Gastrocnemius medialis (tissue), 4 donors: ENCODE data around the gene GRXCR2. TPM values are rescaled to one million over a fixed set of nuclear protein-coding genes. Genes with fewer than 3 reads are reported as not detected.

Experiments used
- ATAC-seq, 2 donors: fragments of 150-250 bp; one replicate each; pipeline ENCODE4 v1.9.1; 2016
- DNase-seq, 2 donors: peaks; one replicate each; pipeline ENCODE4 v3.0.0-alpha.2; 2019
- H3K27ac ChIP-seq, 4 donors: fragments of 200-600 bp; sonication (generic); 1 replicate in 1 of 4; 2 replicates in 3 of 4; pipeline ENCODE4 v1.5.1; 2016 to 2018; ENCODE audit warnings: mild to moderate bottlenecking in 2 of 4, moderate library complexity in 1 of 4
- H3K27me3 ChIP-seq, 3 donors: fragments of 200-600 bp; sonication (generic) in 2 of 3; 1 replicate in 1 of 3; 2 replicates in 2 of 3; pipeline versions ENCODE4 v1.5.1 to v1.6.0; 2016 to 2019; ENCODE audit warnings: mild to moderate bottlenecking in 1 of 3, moderate library complexity in 1 of 3
- H3K36me3 ChIP-seq, 2 donors: fragments of 200-600 bp; sonication (generic) in 1 of 2; one replicate each; pipeline ENCODE4 v1.5.1; 2017 to 2018
- H3K4me1 ChIP-seq, 2 donors: fragments of 200-600 bp; sonication (generic) in 1 of 2; one replicate each; pipeline ENCODE4 v1.5.1; 2016 to 2017; ENCODE audit warnings: mild to moderate bottlenecking in 2 of 2
- H3K4me3 ChIP-seq, 4 donors: fragments of 200-600 bp; sonication (generic) in 3 of 4; 1 replicate in 1 of 4; 2 replicates in 3 of 4; pipeline ENCODE4 v1.5.1; 2016 to 2019; ENCODE audit warnings: mild to moderate bottlenecking in 2 of 4
- H3K9me3 ChIP-seq, 3 donors: fragments of 200-600 bp; sonication (generic) in 2 of 3; 1 replicate in 1 of 3; 2 replicates in 2 of 3; pipeline ENCODE4 v1.5.1; 2016 to 2019
- POLR2A ChIP-seq, 2 donors: fragments of 450-650 bp; IDR thresholded peaks; one replicate each; pipeline ENCODE4 v1.6.1; 2017; ENCODE audit warnings: antibody characterized with exemption in 2 of 2, mild to moderate bottlenecking in 2 of 2, moderate library complexity in 2 of 2
- in situ Hi-C, 4 donors: fragments of 200-750 bp; cut with MboI; loops; one replicate each; pipeline versions ENCODE4 v1.15.0 to v1.8.0; 2017; ENCODE audit warnings: low sequenced_read_pairs in 4 of 4
- intact Hi-C: fragments of 100-400 bp; cut with DNase I; formaldehyde crosslinking; loops from one replicate; pipeline ENCODE4 v1.15.1; 2023; ENCODE audit warnings: low total_unique reads
- total RNA-seq, 4 donors: library from RNA; depleted of rRNA; stranded (reverse); fragments of >200 nt; gene quantifications; one replicate each; pipeline versions ENCODE4 v1.1.0 to v1.2.3, GENCODE V29; 2016
- TF ChIP-seq, protein P1 (sequence below), 5 experiments: fragments of 450-650 bp in 3 of 5; fragments of 200-600 bp in 2 of 5; sonication (generic) in 2 of 5; IDR thresholded peaks in 4 of 5; conservative IDR thresholded peaks in 1 of 5; 1 replicate in 4 of 5; 2 replicates in 1 of 5; pipeline ENCODE4 v1.5.1; 2016 to 2019; ENCODE audit warnings: antibody characterized with exemption in 5 of 5, mild to moderate bottlenecking in 3 of 5, moderate library complexity in 3 of 5

GRXCR2 gene
- total RNA-seq, 4 donors from 2014 or later: not detected

DNA sequence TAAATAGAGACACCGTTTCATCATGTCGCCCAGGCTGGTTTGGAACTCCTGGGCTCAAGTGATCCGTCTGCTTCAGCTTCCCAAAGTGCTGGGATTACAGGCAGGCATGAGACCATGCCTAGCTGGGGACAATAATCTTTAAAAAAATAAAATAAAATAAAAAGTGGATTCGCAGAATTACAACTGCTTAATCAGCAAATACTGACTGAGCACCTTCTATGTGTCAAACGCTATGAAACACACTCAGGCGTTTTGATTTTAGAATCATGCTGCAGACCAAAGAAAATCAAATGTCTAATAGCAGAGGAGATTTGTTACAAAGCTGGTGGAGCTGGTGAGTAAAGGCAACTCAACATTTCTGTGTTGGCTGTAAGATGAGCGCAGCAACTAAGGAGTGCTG is 40.9 kb upstream of the GRXCR2 start:
- intact Hi-C loops (no loop called here), in situ Hi-C loops (loop anchor here in 1 of 4 donors (10.0 kb wide), 1 partner anchor 141 kb away; no protein-coding TSS in a partner anchor)
- no peak for DNase-seq

DNA sequence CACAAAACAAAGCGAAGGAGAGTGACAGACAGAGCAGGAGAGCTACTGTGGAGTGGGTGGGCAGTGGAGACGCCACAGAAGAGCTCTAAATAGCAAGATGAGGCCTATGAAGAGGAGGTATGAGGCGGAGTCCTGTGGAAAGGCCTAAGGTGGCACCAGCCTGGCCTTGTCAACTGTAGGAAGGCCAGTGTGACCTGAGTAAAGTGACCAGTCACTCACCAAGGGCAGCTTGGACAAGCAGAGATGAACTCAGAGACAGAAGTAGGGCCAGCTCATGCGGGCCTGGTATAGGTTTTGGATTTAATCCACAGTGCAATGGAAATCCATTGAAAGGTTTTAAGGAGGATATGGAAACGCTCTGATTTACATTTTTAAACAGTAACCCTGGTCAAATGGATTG is 39.8 kb upstream of the GRXCR2 start:
- in situ Hi-C loops: loop anchor here in 1 of 4 donors (10.0 kb wide), 1 partner anchor 142 kb away; no protein-coding TSS in a partner anchor
- ATAC-seq: no peak
- no peak for DNase-seq
- Histone ChIP-seq H3K27ac (no peak overlapping the region), H3K36me3 (no peaks in the 10 kb centered on the region), H3K4me3 (no peak overlapping the region), H3K4me1 (no peaks in the 10 kb centered on the region), H3K9me3 (no peaks in the 10 kb centered on the region), H3K27me3 (no peaks in the 10 kb centered on the region)
- intact Hi-C loops: no loop called here
- TF ChIP-seq, protein P1, sequence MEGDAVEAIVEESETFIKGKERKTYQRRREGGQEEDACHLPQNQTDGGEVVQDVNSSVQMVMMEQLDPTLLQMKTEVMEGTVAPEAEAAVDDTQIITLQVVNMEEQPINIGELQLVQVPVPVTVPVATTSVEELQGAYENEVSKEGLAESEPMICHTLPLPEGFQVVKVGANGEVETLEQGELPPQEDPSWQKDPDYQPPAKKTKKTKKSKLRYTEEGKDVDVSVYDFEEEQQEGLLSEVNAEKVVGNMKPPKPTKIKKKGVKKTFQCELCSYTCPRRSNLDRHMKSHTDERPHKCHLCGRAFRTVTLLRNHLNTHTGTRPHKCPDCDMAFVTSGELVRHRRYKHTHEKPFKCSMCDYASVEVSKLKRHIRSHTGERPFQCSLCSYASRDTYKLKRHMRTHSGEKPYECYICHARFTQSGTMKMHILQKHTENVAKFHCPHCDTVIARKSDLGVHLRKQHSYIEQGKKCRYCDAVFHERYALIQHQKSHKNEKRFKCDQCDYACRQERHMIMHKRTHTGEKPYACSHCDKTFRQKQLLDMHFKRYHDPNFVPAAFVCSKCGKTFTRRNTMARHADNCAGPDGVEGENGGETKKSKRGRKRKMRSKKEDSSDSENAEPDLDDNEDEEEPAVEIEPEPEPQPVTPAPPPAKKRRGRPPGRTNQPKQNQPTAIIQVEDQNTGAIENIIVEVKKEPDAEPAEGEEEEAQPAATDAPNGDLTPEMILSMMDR (IDR thresholded peaks at IDR 0.05 in 4 of 5, conservative IDR thresholded peaks at IDR 0.05 in 1 of 5): no peak
- TF ChIP-seq POLR2A (IDR thresholded peaks at IDR 0.05): no peak

More for the DNA sequence above, 40.9 kb upstream of the GRXCR2 start:
- H3K27me3 ChIP-seq: no peaks in the 10 kb centered on the region
- H3K36me3 ChIP-seq: no peaks in the 10 kb centered on the region
- no peaks in the 10 kb centered on the region for H3K4me1 ChIP-seq
- ATAC-seq: no peak
- H3K27ac ChIP-seq: no peak overlapping the region
- TF ChIP-seq, protein P1 (IDR thresholded peaks at IDR 0.05 in 4 of 5, conservative IDR thresholded peaks at IDR 0.05 in 1 of 5): no peak
- TF ChIP-seq POLR2A (IDR thresholded peaks at IDR 0.05): no peak
- no peaks in the 10 kb centered on the region for H3K9me3 ChIP-seq
- no peak overlapping the region for H3K4me3 ChIP-seq

- no peak overlapping the region for H3K27ac ChIP-seq
Measured at GRCh38 chr5:145912019-145912418, 39.2 kb upstream of the GRXCR2 start.

DNA sequence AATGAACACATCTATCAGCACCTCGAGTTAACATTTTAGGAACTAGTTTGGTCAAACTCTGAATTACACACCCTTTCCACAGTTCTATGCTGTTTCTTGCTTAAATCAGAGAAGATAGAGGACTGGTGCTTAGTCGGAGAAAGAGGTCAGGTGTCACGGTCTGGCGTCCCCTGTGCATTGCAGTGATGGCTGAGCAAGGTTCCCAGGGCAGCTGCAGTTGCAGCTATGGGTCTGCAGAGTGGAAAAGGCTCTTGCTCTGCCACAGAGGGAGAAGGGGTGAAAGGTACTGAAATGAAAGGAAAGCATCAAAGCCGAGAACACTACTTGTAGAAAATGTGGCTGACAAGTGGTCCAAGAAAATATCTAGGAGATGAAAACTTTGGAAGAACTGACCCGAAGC is 38.4 kb upstream of the GRXCR2 start:
- H3K4me1 ChIP-seq: no peaks in the 10 kb centered on the region
- intact Hi-C loops: no loop called here
- no peak overlapping the region for H3K27ac ChIP-seq
- in situ Hi-C loops: loop anchor here in 1 of 4 donors (10.0 kb wide), 1 partner anchor 144 kb away; no protein-coding TSS in a partner anchor
- H3K9me3 ChIP-seq: no peaks in the 10 kb centered on the region
- TF ChIP-seq, protein P1 (IDR thresholded peaks at IDR 0.05 in 4 of 5, conservative IDR thresholded peaks at IDR 0.05 in 1 of 5): no peak
- TF ChIP-seq POLR2A (IDR thresholded peaks at IDR 0.05): no peak
- H3K4me3 ChIP-seq: no peak overlapping the region
- ATAC-seq: no peak
- H3K36me3 ChIP-seq: no peaks in the 10 kb centered on the region
- DNase-seq: no peak
- H3K27me3 ChIP-seq: no peaks in the 10 kb centered on the region

More at GRCh38 chr5:145912019-145912418, 39.2 kb upstream of the GRXCR2 start:
- intact Hi-C loops (no loop called here), in situ Hi-C loops (loop anchor here in 1 of 4 donors (10.0 kb wide), 1 partner anchor 143 kb away; no protein-coding TSS in a partner anchor)
- ATAC-seq (no peak), DNase-seq (no peak)
- no peak for TF ChIP-seq POLR2A (IDR thresholded peaks at IDR 0.05)
- TF ChIP-seq, protein P1 (IDR thresholded peaks at IDR 0.05 in 4 of 5, conservative IDR thresholded peaks at IDR 0.05 in 1 of 5): no peak
- Histone ChIP-seq H3K9me3 (no peaks in the 10 kb centered on the region), H3K4me1 (no peaks in the 10 kb centered on the region), H3K27me3 (no peaks in the 10 kb centered on the region), H3K4me3 (no peak overlapping the region), H3K36me3 (no peaks in the 10 kb centered on the region)
